B cell (primary cell): ENCODE data around the gene CFAP73. TPM values are rescaled to one million over a fixed set of nuclear protein-coding genes. Genes with fewer than 3 reads are reported as not detected.

Experiments
- ATAC-seq: fragments of 200-7000 bp; cut with Tn5 transposase; one replicate; pipeline ENCODE4 v1.10.0; 2021; ENCODE audit warnings: low read depth, mild to moderate bottlenecking, moderate number of reproducible peaks, moderate library complexity
- CTCF ChIA-PET: fragments of 350-600 bp; sonication (Branson Sonifier 250); formaldehyde crosslinking; loops from one replicate; lab custom pipeline; 2021; ENCODE audit warnings: antibody characterized with exemption, inconsistent platforms; lab: Charles Lee
- POLR2A ChIA-PET: fragments of 350-600 bp; sonication (Branson Sonifier 250); formaldehyde crosslinking; loops from one replicate; lab custom pipeline; 2021; ENCODE audit warnings: antibody characterized with exemption; lab: Charles Lee
- DNase-seq: peaks from one replicate; pipeline ENCODE4 v3.0.0; 2013
- H2AFZ ChIP-seq: 2 replicates; pipeline ENCODE4 v1.6.1; 2012; ENCODE audit warnings: mild to moderate bottlenecking, low read depth, low read length; ENCODE audit not compliant: insufficient read depth, poor library complexity, severe bottlenecking
- H3K27ac ChIP-seq, 2 donors: 1 replicate in 1 of 2; 2 replicates in 1 of 2; pipeline ENCODE4 v1.5.1; 2012 to 2013; ENCODE audit warnings: low read length in 2 of 2, mild to moderate bottlenecking in 2 of 2, moderate library complexity in 1 of 2
- H3K27me3 ChIP-seq, 4 experiments: fragments of 200-600 bp in 1 of 4; sonication (generic) in 1 of 4; replicated peaks in 1 of 4; 1 replicate in 2 of 4; 2 replicates in 2 of 4; pipeline versions ENCODE4 v1.6.1 to v1.7.0; 2013 to 2016; ENCODE audit warnings: low read length in 3 of 4, mild to moderate bottlenecking in 2 of 4, mixed read lengths in 1 of 4, moderate library complexity in 1 of 4; ENCODE audit not compliant: insufficient read depth in 4 of 4, control insufficient read depth in 3 of 4; ENCODE audit errors: control extremely low read depth in 1 of 4
- H3K36me3 ChIP-seq, 2 experiments: replicated peaks in 1 of 2; 1 replicate in 1 of 2; 2 replicates in 1 of 2; pipeline versions ENCODE4 v1.6.1 to v1.7.1; 2013; ENCODE audit warnings: low read length in 1 of 2; ENCODE audit not compliant: insufficient read depth in 2 of 2, control insufficient read depth in 1 of 2; ENCODE audit errors: control extremely low read depth in 1 of 2, extremely low read depth in 1 of 2
- H3K4me1 ChIP-seq, 2 donors: fragments of 200-600 bp in 1 of 2; sonication (generic) in 1 of 2; 1 replicate in 1 of 2; 2 replicates in 1 of 2; pipeline versions ENCODE4 v1.5.1 to v1.6.1; 2013 to 2017; ENCODE audit warnings: low read length in 2 of 2; ENCODE audit not compliant: control insufficient read depth in 2 of 2, insufficient read depth in 2 of 2
- H3K4me2 ChIP-seq: replicated peaks from 2 replicates; pipeline ENCODE3; 2012; ENCODE audit warnings: mild to moderate bottlenecking, low read depth, low read length; ENCODE audit not compliant: poor library complexity, severe bottlenecking
- H3K4me3 ChIP-seq, 5 experiments: fragments of 200-600 bp in 1 of 5; sonication (generic) in 1 of 5; 1 replicate in 3 of 5; 2 replicates in 2 of 5; pipeline versions ENCODE4 v1.5.1 to v1.7.0; 2011 to 2016; ENCODE audit warnings: low read length in 4 of 5, mild to moderate bottlenecking in 4 of 5, low read depth in 2 of 5, control low read depth in 1 of 5, moderate library complexity in 1 of 5; ENCODE audit not compliant: insufficient read depth in 1 of 5; ENCODE audit errors: control extremely low read depth in 1 of 5, extremely low read depth in 1 of 5
- H3K79me2 ChIP-seq: fragments of 200-600 bp; sonication (generic); one replicate; pipeline ENCODE4 v1.6.0; 2016; ENCODE audit warnings: low read length; ENCODE audit not compliant: control insufficient read depth, insufficient read depth
- H3K9ac ChIP-seq: fragments of 200-600 bp; sonication (generic); 2 replicates; pipeline ENCODE4 v1.6.1; 2017; ENCODE audit warnings: mild to moderate bottlenecking, low read length, moderate library complexity
- H3K9me3 ChIP-seq, 3 donors: one replicate each; pipeline versions ENCODE4 v1.6.1 to v1.7.1; 2013; ENCODE audit warnings: low read length in 2 of 3; ENCODE audit not compliant: control insufficient read depth in 2 of 3, insufficient read depth in 1 of 3; ENCODE audit errors: control extremely low read depth in 1 of 3
- H4K20me1 ChIP-seq: 2 replicates; pipeline ENCODE4 v1.6.0; 2012; ENCODE audit warnings: mild to moderate bottlenecking, low read length; ENCODE audit not compliant: insufficient read depth, control insufficient read depth, poor library complexity, severe bottlenecking
- H3K27ac Mint-ChIP-seq: one replicate; pipeline ENCODE4 v1.8.0; 2021; ENCODE audit warnings: mixed read lengths
- H3K27me3 Mint-ChIP-seq: one replicate; pipeline ENCODE4 v1.8.0; 2021; ENCODE audit warnings: mixed read lengths
- H3K4me1 Mint-ChIP-seq: one replicate; pipeline ENCODE4 v1.8.0; 2021; ENCODE audit warnings: mixed read lengths
- H3K4me3 Mint-ChIP-seq: one replicate; pipeline ENCODE4 v1.8.0; 2021; ENCODE audit warnings: mixed read lengths
- H3K9me3 Mint-ChIP-seq: one replicate; pipeline ENCODE4 v1.8.0; 2022; ENCODE audit warnings: mixed read lengths; ENCODE audit not compliant: insufficient read depth
- CTCF ChIP-seq: fragments of 200-600 bp; IDR thresholded peaks from one replicate; pipeline ENCODE4 v1.8.0; 2022; ENCODE audit warnings: antibody characterized with exemption, mild to moderate bottlenecking
- EZH2 ChIP-seq: IDR thresholded peaks from 2 replicates; pipeline ENCODE4 v1.6.1; 2012; ENCODE audit warnings: borderline replicate concordance, low read depth, mild to moderate bottlenecking, moderate library complexity, low read length; ENCODE audit not compliant: insufficient read depth, poor library complexity, severe bottlenecking
- WGBS: methylation state at CpG from one replicate; pipeline ENCODE4 v1.1.5; 2013; ENCODE audit warnings: missing lambda C conversion rate; ENCODE audit not compliant: insufficient coverage; 5-methylcytosine and 5-hydroxymethylcytosine counted together
- intact Hi-C: fragments of 100-400 bp; cut with micrococcal nuclease; formaldehyde crosslinking; loops from one replicate; pipeline ENCODE4 v1.10.0; 2022
- polyA plus RNA-seq: library from polyadenylated mRNA; depleted of rRNA; stranded (reverse); fragments of >200 nt; gene quantifications from 2 replicates; pipeline ENCODE4 v1.2.3, GENCODE V29; 2012
- total RNA-seq, 2 donors: library from RNA; stranded (reverse); fragments of 120-200 nt in 1 of 2; gene quantifications; 1 replicate in 1 of 2; 2 replicates in 1 of 2; pipeline versions ENCODE4 v1.2.3 to v1.2.4, GENCODE V29; 2013 to 2022

Gene CFAP73
- total and polyA plus RNA-seq, 2 donors (not counting 1 experiment from before 2014, with no cell fraction given): 0.13 to 5.1 TPM

- Histone ChIP-seq H4K20me1 (peaks cover 45% of the 10 kb centered on the region), H3K27ac (no peak overlapping the region), H3K79me2 (peaks cover 44% of the 10 kb centered on the region), H3K9ac (no peak overlapping the region), H3K9me3 (peaks cover 0 to 10% (median 0%) of the 10 kb centered on the region in 3 donors), H3K4me1 (peaks cover 8 to 18% of the 10 kb centered on the region in 2 donors), H2AFZ (no peak overlapping the region), H3K36me3 (peaks cover 4 to 72% of the 10 kb centered on the region in 2 experiments), H3K4me3 (no peak overlapping the region), H3K27me3 (no peaks in the 10 kb centered on the region), H3K4me2 (no peak overlapping the region)
- ATAC-seq (no peak), DNase-seq (no peak)
- Mint-ChIP-seq H3K4me1 (peaks cover 15% of the 10 kb centered on the region), H3K27ac (no peak overlapping the region), H3K4me3 (no peak overlapping the region), H3K27me3 (no peaks in the 10 kb centered on the region), H3K9me3 (no peaks in the 10 kb centered on the region)
- no peak for TF ChIP-seq EZH2
- TF ChIP-seq CTCF: no peak
- ChIA-PET CTCF (interaction anchor here (1.6 kb wide), 1 partner anchor 17 kb away, joined by 6 read pairs; no protein-coding TSS in a partner anchor), POLR2A (no interaction called here)
- intact Hi-C loops: no loop called here
- 97% methylated on average over 14 of the region's 14 CpGs for WGBS
These were observed 29.5 kb downstream of the CFAP73 start for GRCh38 chr12:113179023-113179422.

- no peak overlapping the region for H3K9ac ChIP-seq
- DNase-seq (no peak), ATAC-seq (no peak)
- TF ChIP-seq CTCF: no peak
- TF ChIP-seq EZH2: no peak
- Mint-ChIP-seq H3K9me3 (no peaks in the 10 kb centered on the region), H3K27me3 (no peaks in the 10 kb centered on the region), H3K4me3 (no peak overlapping the region), H3K4me1 (peaks cover 17% of the 10 kb centered on the region), H3K27ac (no peak overlapping the region)
- H4K20me1 ChIP-seq: peaks cover 42% of the 10 kb centered on the region
- H3K4me1 ChIP-seq: peaks cover 11 to 19% of the 10 kb centered on the region in 2 donors
- no peak overlapping the region for H3K27ac ChIP-seq
- 82% methylated on average over 3 of the region's 4 CpGs for WGBS
- no peak overlapping the region for H3K4me2 ChIP-seq
- H3K36me3 ChIP-seq: peaks cover 2 to 62% of the 10 kb centered on the region in 2 experiments
- intact Hi-C loops: no loop called here
- H3K9me3 ChIP-seq: peaks cover 0 to 10% (median 0%) of the 10 kb centered on the region in 3 donors
- H3K4me3 ChIP-seq: no peak overlapping the region
- no peak overlapping the region for H2AFZ ChIP-seq
- POLR2A ChIA-PET: interaction anchor here (0.7 kb wide), 1 partner anchor 28 kb away, joined by 4 read pairs; no protein-coding TSS in a partner anchor
- H3K27me3 ChIP-seq: no peaks in the 10 kb centered on the region
- peaks cover 49% of the 10 kb centered on the region for H3K79me2 ChIP-seq
- CTCF ChIA-PET: interaction anchor here (0.8 to 1.6 kb wide), 2 partner anchors 16 to 182 kb away, joined by 3 to 6 read pairs; no protein-coding TSS in a partner anchor
These were observed 30.8 kb downstream of the CFAP73 start for GRCh38 chr12:113180333-113180732.
